Measurements from ENCODE around the gene DIAPH1. TPM values are rescaled to one million over a fixed set of nuclear protein-coding genes. Genes with fewer than 3 reads are reported as not detected.
A peak's percentile ranks its signal among the peaks of the same experiment; 100 is the strongest.

Gene DIAPH1
- 100 to 1,000 TPM; 105 to 119 (median 109) TPM for total RNA-seq (2021; fragmentation: NEBNext Ultra II Directional; extraction: Animal tissue kit (Norgen Biotek cat#: 25700))
- long read RNA-seq, partial matches to known transcripts, result 19 of 21 reads
- long read RNA-seq, other reads (novel, unspliced or antisense), result 1 of 21 reads

GRCh38 chr5:141618804-141619554 is at the start of gene DIAPH1:
DIAPH1 (minus strand) TSS chr5:141619000; CDS start chr5:141618914, 86 bp downstream.
- H3K9me3 Mint-ChIP-seq, result no peaks in the 10 kb centered on the region
- H3K4me3 Mint-ChIP-seq, result peak within 1 kb of the TSS; percentile 96
- H3K27me3 Mint-ChIP-seq (ENCODE audit: insufficient read depth), result peaks cover 2% of the 10 kb centered on the region; the same call in 1 of the 2 replicates
- peak within 1 kb of the TSS; percentile 92 for H3K27ac Mint-ChIP-seq
- DNase-seq, result peak; percentile 92
- peaks cover 25% of the 10 kb centered on the region for H3K36me3 Mint-ChIP-seq (ENCODE audit: low read depth)
- peaks cover 37% of the 10 kb centered on the region for H3K4me1 Mint-ChIP-seq (ENCODE audit: low read depth)
- TF ChIP-seq CTCF (IDR thresholded peaks at IDR 0.05), result peak; percentile 99

GRCh38 chr5:141665995-141666940 is 47.5 kb upstream of the DIAPH1 start:
- Mint-ChIP-seq H3K36me3 (ENCODE audit: low read depth) (peaks cover 10% of the 10 kb centered on the region), H3K27me3 (ENCODE audit: insufficient read depth) (peaks cover 3% of the 10 kb centered on the region; the same call in 1 of the 2 replicates), H3K4me1 (ENCODE audit: low read depth) (no peaks in the 10 kb centered on the region), H3K9me3 (no peaks in the 10 kb centered on the region), H3K27ac (no peak overlapping the region), H3K4me3 (no peak overlapping the region)
- DNase-seq, result no peak
- no peak for TF ChIP-seq CTCF (IDR thresholded peaks at IDR 0.05)

DNA sequence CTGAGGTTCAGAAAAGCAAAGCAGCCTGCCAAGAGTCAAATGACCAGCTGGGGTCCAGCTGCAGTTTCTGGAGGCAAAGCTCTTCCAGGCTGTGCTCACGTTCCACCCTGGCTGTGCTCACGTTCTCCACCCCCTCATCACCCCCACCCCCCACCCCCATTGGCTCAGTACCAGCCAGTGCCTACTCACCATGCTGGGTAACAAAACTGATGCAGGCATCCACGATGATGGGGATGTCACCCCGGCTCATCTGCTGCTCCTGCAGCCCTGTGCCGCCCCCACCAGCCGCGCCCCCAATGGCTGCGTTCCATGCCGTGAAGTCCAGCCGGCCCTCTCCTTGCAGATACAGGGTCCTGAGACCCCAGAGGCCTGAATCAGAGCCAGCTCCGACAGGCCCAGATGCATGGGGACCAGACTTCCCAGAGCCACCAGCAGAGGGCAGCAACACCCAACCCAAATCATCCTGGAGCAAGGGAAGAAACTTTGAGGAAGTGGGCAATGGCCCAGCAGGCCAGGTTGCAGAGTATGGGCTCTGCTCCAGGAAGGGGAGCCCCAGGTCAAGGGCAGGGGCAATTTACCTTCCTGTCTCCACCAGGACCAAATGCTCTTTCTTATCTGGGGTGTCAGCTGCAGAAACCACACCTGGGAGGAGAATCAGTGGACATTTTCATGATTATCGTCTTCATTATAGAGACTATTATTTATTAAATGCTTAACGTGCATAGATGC is 46.1 kb upstream of the DIAPH1 start:
- Mint-ChIP-seq H3K36me3 (ENCODE audit: low read depth) (peaks cover 14% of the 10 kb centered on the region), H3K27me3 (ENCODE audit: insufficient read depth) (peaks cover 3% of the 10 kb centered on the region), H3K27ac (no peak overlapping the region), H3K4me1 (ENCODE audit: low read depth) (no peaks in the 10 kb centered on the region), H3K9me3 (no peaks in the 10 kb centered on the region), H3K4me3 (no peak overlapping the region)
- DNase-seq, result peak; percentile 43
- TF ChIP-seq CTCF (IDR thresholded peaks at IDR 0.05), result peak; percentile 96

DNA sequence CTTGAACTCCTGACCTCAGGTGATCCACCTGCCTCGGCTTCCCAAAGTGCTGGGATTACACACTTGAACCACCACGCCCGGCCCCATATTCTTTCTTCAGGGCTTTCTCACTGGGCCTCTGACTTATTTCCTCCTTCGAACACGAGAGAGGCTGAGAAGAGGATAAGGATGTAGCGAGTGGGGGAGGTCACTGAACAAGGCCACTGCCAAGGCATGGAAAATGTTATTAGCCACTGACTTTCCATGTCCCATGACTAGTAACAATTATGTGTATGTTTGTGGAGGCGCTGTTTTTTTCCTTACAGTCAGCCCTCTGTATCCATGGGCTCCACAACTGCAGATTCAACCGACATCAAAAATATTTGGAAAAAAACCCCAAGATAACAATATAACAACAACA is 44.7 kb upstream of the DIAPH1 start:
- H3K27me3 Mint-ChIP-seq (ENCODE audit: insufficient read depth), result no peaks in the 10 kb centered on the region; the same call in none of the 2 replicates
- peaks cover 18% of the 10 kb centered on the region for H3K36me3 Mint-ChIP-seq (ENCODE audit: low read depth)
- H3K4me1 Mint-ChIP-seq (ENCODE audit: low read depth), result peaks cover 3% of the 10 kb centered on the region
- no peaks in the 10 kb centered on the region for H3K9me3 Mint-ChIP-seq
- no peak overlapping the region for H3K27ac Mint-ChIP-seq
- TF ChIP-seq CTCF (IDR thresholded peaks at IDR 0.05), result no peak
- no peak overlapping the region for H3K4me3 Mint-ChIP-seq
- DNase-seq, result no peak

DNA sequence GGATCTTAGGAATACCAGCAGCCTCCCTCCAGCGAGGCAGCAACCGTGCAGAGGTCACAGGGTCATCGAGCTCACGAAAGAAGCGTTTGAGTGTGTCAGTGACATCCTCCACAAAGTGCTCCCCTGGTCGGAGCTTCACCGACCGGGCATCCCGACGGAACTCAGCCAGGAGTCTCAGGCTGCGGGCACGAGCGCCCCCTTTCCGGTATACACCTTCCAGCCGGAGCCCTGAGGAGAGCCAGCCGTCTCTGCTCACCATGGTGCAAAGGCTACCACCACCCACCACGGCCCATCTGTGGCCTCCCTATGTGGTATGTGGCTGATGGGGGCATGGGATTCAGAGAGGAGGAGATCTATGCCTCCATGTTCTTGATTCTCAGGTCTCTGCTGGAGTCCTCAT is 43.2 kb upstream of the DIAPH1 start:
- DNase-seq, result no peak
- no peaks in the 10 kb centered on the region for H3K9me3 Mint-ChIP-seq
- no peak overlapping the region for H3K4me3 Mint-ChIP-seq
- H3K27me3 Mint-ChIP-seq (ENCODE audit: insufficient read depth), result no peaks in the 10 kb centered on the region; the same call in none of the 2 replicates
- no peak overlapping the region for H3K27ac Mint-ChIP-seq
- peaks cover 17% of the 10 kb centered on the region for H3K4me1 Mint-ChIP-seq (ENCODE audit: low read depth)
- peaks cover 32% of the 10 kb centered on the region for H3K36me3 Mint-ChIP-seq (ENCODE audit: low read depth)
- TF ChIP-seq CTCF (IDR thresholded peaks at IDR 0.05), result no peak
